Osteoblast (primary cell): Measurements from ENCODE around the gene PLXNA4. TPM values are rescaled to one million over a fixed set of nuclear protein-coding genes. Genes with fewer than 3 reads are reported as not detected.

Source experiments
- DNase-seq: peaks from one replicate; pipeline ENCODE4 v3.0.0; 2011; ENCODE audit warnings: low spot score, mixed read lengths; ENCODE audit not compliant: insufficient read length; ENCODE audit errors: missing footprints
- H2AFZ ChIP-seq: 2 replicates; pipeline ENCODE4 v1.6.0; 2011; ENCODE audit warnings: mild to moderate bottlenecking, low read length
- H3K27ac ChIP-seq: 2 replicates; pipeline ENCODE4 v1.5.1; 2011; ENCODE audit warnings: mild to moderate bottlenecking, low read depth, low read length, moderate library complexity
- H3K27me3 ChIP-seq: 2 replicates; pipeline ENCODE4 v1.6.0; 2012; ENCODE audit warnings: mild to moderate bottlenecking, control low read depth, inconsistent platforms, low read length, moderate library complexity; ENCODE audit not compliant: insufficient read depth
- H3K36me3 ChIP-seq: 2 replicates; pipeline ENCODE4 v1.5.1; 2011; ENCODE audit warnings: mild to moderate bottlenecking, low read length, control low read depth, moderate library complexity; ENCODE audit not compliant: insufficient read depth
- H3K4me1 ChIP-seq: 2 replicates; pipeline ENCODE4 v1.5.1; 2011; ENCODE audit warnings: mild to moderate bottlenecking, low read length, control low read depth, moderate library complexity; ENCODE audit not compliant: insufficient read depth
- H3K4me2 ChIP-seq: 2 replicates; pipeline ENCODE4 v1.6.0; 2011; ENCODE audit warnings: mild to moderate bottlenecking, low read length; ENCODE audit not compliant: insufficient read depth
- H3K4me3 ChIP-seq: fragments of 200-600 bp; sonication (generic); 3 replicates; pipeline ENCODE4 v1.5.1; 2012; ENCODE audit warnings: mild to moderate bottlenecking, low read length, inconsistent platforms; ENCODE audit not compliant: insufficient read depth
- H3K79me2 ChIP-seq: 2 replicates; pipeline ENCODE4 v1.6.0; 2012; ENCODE audit warnings: mild to moderate bottlenecking, low read length, control low read depth, inconsistent platforms; ENCODE audit not compliant: insufficient read depth
- H3K9me3 ChIP-seq: 2 replicates; pipeline ENCODE4 v1.5.1; 2011; ENCODE audit warnings: low read depth, low read length, control low read depth
- H4K20me1 ChIP-seq: 2 replicates; pipeline ENCODE4 v1.6.0; 2012; ENCODE audit warnings: mild to moderate bottlenecking, low read length, control low read depth; ENCODE audit not compliant: insufficient read depth
- CTCF ChIP-seq: IDR thresholded peaks from 2 replicates; pipeline ENCODE4 v1.5.1; 2011; ENCODE audit warnings: mild to moderate bottlenecking, low read depth, low read length, moderate library complexity; ENCODE audit errors: extremely low read depth
- total RNA-seq: library from RNA; depleted of rRNA; stranded (reverse); fragments of >200 nt; gene quantifications from 2 replicates; pipeline ENCODE4 v1.2.3, GENCODE V29; 2012

PLXNA4 gene
- total RNA-seq, 1 donor = 4.3 TPM

DNA sequence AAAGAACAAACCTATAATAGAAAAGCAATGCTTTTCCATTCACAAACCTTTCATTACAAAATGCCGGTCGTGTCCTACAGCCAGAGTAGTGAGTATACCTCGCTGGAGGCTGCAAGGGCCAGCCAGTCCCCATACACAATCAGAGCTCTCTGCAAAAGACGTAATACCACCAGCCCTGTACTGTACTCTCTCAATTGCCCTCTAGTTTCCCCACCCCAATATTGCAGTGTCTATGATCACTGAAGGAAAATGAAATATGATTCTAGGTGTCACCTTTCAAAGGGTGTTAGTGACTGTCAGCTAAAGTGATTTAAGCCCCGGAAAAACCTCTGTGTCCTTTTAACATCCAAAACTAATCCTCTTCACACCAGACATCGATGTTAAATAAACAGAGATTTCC lies 24.8 kb downstream of the PLXNA4 start:
- no peaks in the 10 kb centered on the region for H3K36me3 ChIP-seq
- no peak overlapping the region for H3K27ac ChIP-seq
- H3K27me3 ChIP-seq = no peaks in the 10 kb centered on the region

DNA sequence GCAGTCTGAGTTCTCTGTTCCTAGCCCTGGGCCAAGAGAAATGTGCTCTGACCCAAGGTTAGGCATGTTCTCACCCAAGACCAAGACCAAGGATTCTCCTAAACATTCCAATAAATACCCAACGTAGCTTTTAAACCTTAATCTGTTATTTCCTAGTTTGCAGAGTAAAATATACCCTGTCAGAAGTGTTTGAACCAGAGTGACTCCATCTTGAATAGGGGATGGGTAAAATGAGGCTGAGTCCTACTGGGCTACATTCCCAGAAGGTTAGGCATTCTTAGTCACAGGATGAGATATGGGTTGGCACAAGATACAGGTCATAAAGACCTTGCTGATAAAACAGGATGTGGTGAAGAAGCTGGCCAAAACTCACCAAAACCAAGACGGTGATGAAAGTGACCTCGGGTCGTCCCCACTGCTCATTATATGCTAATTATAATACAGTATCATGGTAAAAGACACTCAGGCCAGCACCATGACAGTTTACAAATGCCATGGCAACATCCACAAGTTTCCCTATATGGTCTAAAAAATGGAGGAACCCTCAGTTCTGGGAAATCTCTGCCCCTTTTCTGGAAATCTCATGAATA lies 27.7 kb downstream of the PLXNA4 start:
- TF ChIP-seq CTCF = no peak
- no peak overlapping the region for H3K4me2 ChIP-seq
- no peaks in the 10 kb centered on the region for H3K27me3 ChIP-seq
- no peak overlapping the region for H3K4me3 ChIP-seq
- DNase-seq = no peak
- no peaks in the 10 kb centered on the region for H3K36me3 ChIP-seq
- peaks cover 6% of the 10 kb centered on the region for H3K9me3 ChIP-seq
- H2AFZ ChIP-seq = peak overlapping the region; percentile 31
- peak overlapping the region; percentile 86 for H3K27ac ChIP-seq
- H3K4me1 ChIP-seq = peaks cover 17% of the 10 kb centered on the region
- H4K20me1 ChIP-seq = no peaks in the 10 kb centered on the region
- no peaks in the 10 kb centered on the region for H3K79me2 ChIP-seq

More for the DNA sequence above, 24.8 kb downstream of the PLXNA4 start:
- TF ChIP-seq CTCF = no peak
- Histone ChIP-seq H3K79me2 (no peaks in the 10 kb centered on the region), H3K4me2 (no peak overlapping the region), H3K4me1 (peaks cover 17% of the 10 kb centered on the region), H3K9me3 (peaks cover 6% of the 10 kb centered on the region), H2AFZ (no peak overlapping the region), H4K20me1 (no peaks in the 10 kb centered on the region), H3K4me3 (no peak overlapping the region)
- DNase-seq = no peak

DNA sequence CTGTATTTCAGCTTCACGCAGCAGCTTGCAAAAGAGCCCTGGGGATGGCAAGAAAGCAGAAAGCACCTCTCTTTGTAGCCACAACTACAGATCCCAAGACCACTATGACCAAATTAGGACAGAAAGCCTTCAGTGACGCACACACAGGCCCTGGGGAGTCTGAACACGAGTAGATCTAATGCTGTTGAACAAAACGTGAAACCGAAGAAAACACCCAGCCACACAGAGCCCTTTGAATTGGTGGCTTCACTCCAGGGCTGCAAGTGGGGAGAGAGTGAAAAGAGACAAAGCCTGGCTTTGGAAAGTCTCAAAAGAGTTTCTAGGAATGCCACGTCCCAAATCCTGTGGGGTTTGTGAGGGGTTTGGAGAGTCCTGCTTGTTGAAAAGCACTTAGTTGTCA lies 28.4 kb downstream of the PLXNA4 start:
- Histone ChIP-seq H3K27me3 (no peaks in the 10 kb centered on the region), H3K4me2 (no peak overlapping the region), H3K27ac (peak overlapping the region; percentile 85), H3K36me3 (no peaks in the 10 kb centered on the region), H3K9me3 (peaks cover 6% of the 10 kb centered on the region), H3K79me2 (no peaks in the 10 kb centered on the region), H3K4me3 (no peak overlapping the region), H4K20me1 (no peaks in the 10 kb centered on the region), H2AFZ (no peak overlapping the region), H3K4me1 (peaks cover 17% of the 10 kb centered on the region)
- no peak for TF ChIP-seq CTCF
- no peak for DNase-seq

DNA sequence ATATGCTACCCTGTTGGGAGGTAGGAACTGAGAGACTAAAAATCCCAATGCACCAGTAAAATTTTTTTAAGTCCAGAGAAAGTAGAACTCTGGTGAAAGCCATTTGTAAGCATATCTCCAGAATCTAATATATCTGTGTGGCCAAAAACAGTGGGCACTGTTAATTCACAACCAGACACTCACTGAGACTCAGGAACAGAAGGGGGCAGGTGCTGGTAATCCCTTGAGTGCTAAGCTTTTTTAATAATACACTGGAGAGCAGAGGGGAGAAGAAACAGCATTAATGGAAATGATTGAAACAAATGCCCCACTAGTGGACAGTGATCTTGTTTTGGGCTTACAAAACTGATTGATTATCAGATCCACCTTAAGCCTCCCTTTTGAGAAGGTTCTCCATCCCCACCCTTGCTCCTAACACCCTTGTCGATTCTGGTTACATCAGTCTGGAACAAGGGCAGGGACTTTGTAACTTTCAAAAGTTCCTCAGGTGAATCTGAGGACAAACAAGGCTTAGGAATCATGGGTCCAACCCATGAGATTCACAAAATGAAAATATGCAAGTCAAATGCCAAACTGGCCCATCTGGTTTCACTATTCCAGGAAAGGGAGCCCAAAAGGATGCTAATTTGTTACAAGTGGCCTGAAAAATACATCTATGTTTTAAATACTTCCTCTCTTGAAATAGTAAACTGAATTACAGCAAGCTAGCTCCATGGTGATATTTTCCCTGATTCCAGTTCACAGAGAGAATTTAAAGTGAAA lies 29.7 kb downstream of the PLXNA4 start:
- TF ChIP-seq CTCF = no peak
- Histone ChIP-seq H2AFZ (no peak overlapping the region), H3K27me3 (no peaks in the 10 kb centered on the region), H3K79me2 (no peaks in the 10 kb centered on the region), H3K9me3 (peaks cover 6% of the 10 kb centered on the region), H3K27ac (no peak overlapping the region), H3K4me3 (no peak overlapping the region), H3K4me2 (no peak overlapping the region), H3K36me3 (no peaks in the 10 kb centered on the region), H4K20me1 (no peaks in the 10 kb centered on the region), H3K4me1 (peaks cover 17% of the 10 kb centered on the region)
- DNase-seq = no peak
